Measurements from ENCODE around the gene TVP23B.
"Not testable (repeated sequence)": the region's sequence is repeated elsewhere in the genome, so short reads cannot be mapped to it uniquely, and the experiment has no call there.

The TVP23B gene

DNA sequence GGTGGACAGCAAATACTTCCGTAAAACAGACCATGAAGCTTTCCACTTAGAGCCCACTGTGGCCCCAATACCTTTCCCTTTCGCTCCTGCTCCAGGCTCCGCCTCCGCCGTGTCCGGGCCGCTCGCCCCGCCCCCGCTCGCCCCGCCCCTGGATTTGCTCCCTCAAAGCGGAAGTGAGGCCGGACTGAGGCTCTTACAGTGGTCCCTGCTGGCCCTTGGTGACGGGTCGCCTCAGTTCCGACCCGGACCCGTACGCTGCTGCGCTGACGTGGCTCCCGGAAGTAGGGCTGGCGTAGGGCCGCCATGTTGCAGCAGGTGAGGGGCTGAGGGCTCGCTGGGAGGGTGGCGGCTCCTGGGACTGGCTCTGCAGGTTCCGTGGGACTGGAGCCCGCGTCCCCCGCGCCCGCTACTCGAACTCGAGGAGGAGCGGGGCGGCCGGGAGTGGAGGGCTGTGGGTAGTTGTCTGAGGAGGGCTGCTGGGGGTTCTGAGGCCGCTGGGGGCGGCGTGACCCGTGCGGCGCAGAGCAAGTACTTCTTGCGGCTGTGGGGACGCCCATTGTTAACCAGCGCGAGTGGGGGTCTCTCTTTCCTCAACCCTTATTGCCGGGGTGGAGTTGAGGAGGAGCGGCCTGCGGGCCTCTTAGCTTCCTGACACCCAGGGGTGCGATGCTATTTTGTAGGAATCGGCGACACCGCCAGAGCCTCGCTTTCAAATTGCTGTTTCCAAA is at the start of gene TVP23B:
Gene TVP23B, plus strand, starts transcription at position 193 of the 728 bp plus-strand sequence. Its CDS starts 111 bp downstream, at position 304.
- H3K9me3 ChIP-seq; H3K27me3 ChIP-seq (ENCODE audit: low read depth); in situ Hi-C loops (cut with MboI; ENCODE audit: low sequenced_read_pairs); H3K4me1 ChIP-seq; H3K36me3 ChIP-seq (replicated peaks): not testable (repeated sequence)
- peak; percentile 85 to 98 for DNase-seq (ENCODE audit: low spot score in 2 of 2)
- H3K4me3 ChIP-seq = peak within 1 kb of the TSS; percentile 35

GRCh38 chr17:18732438-18732837 is 48.5 kb upstream of the TVP23B start:
- H3K4me1 ChIP-seq; in situ Hi-C loops (cut with MboI; ENCODE audit: low sequenced_read_pairs); H3K4me3 ChIP-seq; H3K27me3 ChIP-seq (ENCODE audit: low read depth); DNase-seq (ENCODE audit: low spot score in 2 of 2); H3K9me3 ChIP-seq; H3K36me3 ChIP-seq (replicated peaks): not testable (repeated sequence)

GRCh38 chr17:18733350-18733749 is 47.6 kb upstream of the TVP23B start:
- in situ Hi-C loops (cut with MboI; ENCODE audit: low sequenced_read_pairs); H3K4me1 ChIP-seq; H3K27me3 ChIP-seq (ENCODE audit: low read depth); H3K36me3 ChIP-seq (replicated peaks); DNase-seq (ENCODE audit: low spot score in 2 of 2); H3K9me3 ChIP-seq; H3K4me3 ChIP-seq: not testable (repeated sequence)

GRCh38 chr17:18739616-18740391 is 41.2 kb upstream of the TVP23B start:
- in situ Hi-C loops (cut with MboI; ENCODE audit: low sequenced_read_pairs); DNase-seq (ENCODE audit: low spot score in 2 of 2); H3K9me3 ChIP-seq; H3K4me1 ChIP-seq; H3K36me3 ChIP-seq (replicated peaks); H3K27me3 ChIP-seq (ENCODE audit: low read depth); H3K4me3 ChIP-seq: not testable (repeated sequence)

DNA sequence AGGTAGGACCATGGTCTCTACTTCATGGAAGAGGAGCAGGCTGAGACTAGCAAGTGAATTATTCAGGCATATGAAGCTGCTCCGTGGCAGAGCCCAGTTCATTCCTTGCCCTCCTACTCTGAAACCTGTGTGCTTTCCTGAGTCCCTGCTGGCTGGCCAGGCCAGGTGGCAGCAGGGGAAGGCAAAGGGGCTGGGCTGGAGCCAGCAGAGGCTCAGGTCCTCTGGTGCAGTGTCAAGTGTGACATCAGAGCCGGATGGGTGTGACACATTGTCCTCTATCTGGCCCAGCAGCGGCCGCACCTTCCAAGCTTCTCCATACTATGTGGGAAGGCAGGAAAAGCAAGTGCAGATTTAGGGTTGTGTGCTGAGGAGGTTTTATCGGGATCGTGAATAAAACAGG is 39.8 kb upstream of the TVP23B start:
- DNase-seq (ENCODE audit: low spot score in 2 of 2); H3K9me3 ChIP-seq; H3K27me3 ChIP-seq (ENCODE audit: low read depth); in situ Hi-C loops (cut with MboI; ENCODE audit: low sequenced_read_pairs); H3K4me3 ChIP-seq; H3K36me3 ChIP-seq (replicated peaks); H3K4me1 ChIP-seq: not testable (repeated sequence)

- H3K4me1 ChIP-seq; H3K4me3 ChIP-seq; in situ Hi-C loops (cut with MboI; ENCODE audit: low sequenced_read_pairs); H3K36me3 ChIP-seq (replicated peaks); H3K9me3 ChIP-seq; DNase-seq (ENCODE audit: low spot score in 2 of 2); H3K27me3 ChIP-seq (ENCODE audit: low read depth): not testable (repeated sequence)
Observed at GRCh38 chr17:18743699-18744421, 37.1 kb upstream of the TVP23B start, which contains the start of gene FBXW10. Gene FBXW10 (plus strand): TSS chr17:18744054. CDS start chr17:18744245, 191 bp downstream.

GRCh38 chr17:18744726-18745125 is 36.3 kb upstream of the TVP23B start:
- H3K36me3 ChIP-seq (replicated peaks); DNase-seq (ENCODE audit: low spot score in 2 of 2); H3K27me3 ChIP-seq (ENCODE audit: low read depth); H3K4me3 ChIP-seq; H3K4me1 ChIP-seq; in situ Hi-C loops (cut with MboI; ENCODE audit: low sequenced_read_pairs); H3K9me3 ChIP-seq: not testable (repeated sequence)

DNA sequence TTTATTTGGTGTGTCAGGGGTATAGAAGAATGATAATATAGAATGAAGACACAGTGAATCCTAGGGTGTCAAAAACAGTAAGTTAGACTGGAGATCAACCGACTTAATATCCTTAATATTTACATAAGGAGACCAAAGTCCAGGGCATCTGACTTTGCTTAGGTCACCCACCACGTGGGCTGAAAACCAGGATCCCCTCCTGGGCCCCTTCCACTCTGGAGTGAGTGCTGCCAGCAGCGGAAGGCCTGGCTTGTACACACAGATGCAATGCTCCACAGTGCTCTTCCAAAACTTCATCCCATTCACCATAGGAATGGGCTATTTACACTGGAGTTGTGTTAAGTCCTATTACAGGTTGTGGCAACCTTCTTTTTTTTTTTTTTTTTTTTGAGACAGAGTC is 34.4 kb upstream of the TVP23B start:
- H3K27me3 ChIP-seq (ENCODE audit: low read depth); in situ Hi-C loops (cut with MboI; ENCODE audit: low sequenced_read_pairs); H3K4me3 ChIP-seq; H3K36me3 ChIP-seq (replicated peaks); DNase-seq (ENCODE audit: low spot score in 2 of 2); H3K9me3 ChIP-seq; H3K4me1 ChIP-seq: not testable (repeated sequence)

GRCh38 chr17:18747501-18747900 is 33.5 kb upstream of the TVP23B start:
- H3K27me3 ChIP-seq (ENCODE audit: low read depth); H3K9me3 ChIP-seq; H3K4me1 ChIP-seq; DNase-seq (ENCODE audit: low spot score in 2 of 2); H3K36me3 ChIP-seq (replicated peaks); in situ Hi-C loops (cut with MboI; ENCODE audit: low sequenced_read_pairs); H3K4me3 ChIP-seq: not testable (repeated sequence)

DNA sequence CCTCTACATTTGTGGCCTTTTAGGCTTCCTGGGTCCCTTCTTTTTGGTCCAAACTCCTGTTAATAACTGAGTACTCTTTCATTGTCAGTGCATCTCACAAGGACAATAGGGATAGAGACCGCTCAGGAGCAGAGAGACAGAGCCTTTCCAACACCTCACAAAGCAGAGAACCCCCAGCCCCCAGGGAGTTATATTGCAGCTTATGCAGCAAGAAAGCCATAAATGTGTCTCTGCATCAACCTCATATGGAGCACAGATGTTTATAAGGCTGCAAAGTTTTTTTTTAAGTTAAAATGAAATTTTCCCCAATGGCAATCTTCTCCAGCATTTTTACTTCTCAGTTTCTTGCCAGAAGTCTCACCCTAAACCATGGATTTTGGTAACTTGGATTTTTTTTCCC is 30.7 kb upstream of the TVP23B start:
- in situ Hi-C loops (cut with MboI; ENCODE audit: low sequenced_read_pairs) = not testable (repeated sequence)

DNA sequence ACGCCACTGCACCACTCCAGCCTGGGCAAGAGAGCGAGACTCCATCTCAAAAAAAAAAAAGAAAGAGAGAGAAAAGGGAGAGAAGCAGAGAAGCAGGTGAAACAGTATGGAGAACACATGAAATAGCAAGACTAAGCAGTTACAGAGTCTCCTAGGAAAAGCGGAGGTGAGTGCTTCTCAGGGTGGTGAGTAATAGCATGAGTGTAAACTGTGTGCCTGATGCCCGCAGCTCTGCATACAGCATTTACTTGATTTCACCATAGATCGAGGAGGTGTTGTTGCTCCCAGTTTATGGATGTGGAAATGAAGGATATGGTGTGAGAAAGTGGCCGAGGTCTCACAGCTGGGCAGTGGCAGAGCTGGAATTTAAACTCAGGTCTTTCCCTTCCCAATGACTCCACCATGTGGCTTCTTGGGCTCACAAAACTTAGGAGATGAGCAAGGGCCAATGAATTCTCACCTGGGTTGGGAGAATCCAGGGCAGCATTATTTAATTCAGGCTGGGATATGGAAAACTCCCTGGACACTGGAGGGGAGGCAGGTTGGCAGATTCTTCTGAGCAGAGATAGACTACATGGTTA is 27.1 kb upstream of the TVP23B start:
- not testable (repeated sequence) for H3K27me3 ChIP-seq (ENCODE audit: low read depth)

More for the DNA sequence above, 30.7 kb upstream of the TVP23B start:
- H3K36me3 ChIP-seq (replicated peaks); H3K4me1 ChIP-seq; H3K9me3 ChIP-seq; H3K27me3 ChIP-seq (ENCODE audit: low read depth); H3K4me3 ChIP-seq; DNase-seq (ENCODE audit: low spot score in 2 of 2): not testable (repeated sequence)

DNA sequence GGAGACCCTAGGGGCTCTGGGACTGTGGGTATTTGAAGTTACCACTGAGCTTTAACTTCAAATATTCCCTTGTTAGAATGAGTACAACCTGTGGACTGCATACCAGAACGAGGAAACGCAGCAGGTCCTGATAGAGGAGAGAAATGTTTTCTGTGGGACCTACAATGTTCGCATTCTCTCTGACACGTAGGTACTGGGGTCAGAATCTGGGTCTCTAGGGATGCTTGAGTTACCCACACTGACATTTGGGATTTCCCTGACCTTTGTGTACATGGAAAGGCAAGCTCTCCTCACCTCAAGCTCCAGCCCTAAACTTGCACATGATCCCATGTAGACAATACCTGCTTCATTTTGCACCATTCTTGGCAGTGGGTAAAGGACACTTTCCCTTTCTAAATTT is 25.0 kb upstream of the TVP23B start:
- H3K36me3 ChIP-seq (replicated peaks); in situ Hi-C loops (cut with MboI; ENCODE audit: low sequenced_read_pairs); H3K9me3 ChIP-seq; H3K27me3 ChIP-seq (ENCODE audit: low read depth); DNase-seq (ENCODE audit: low spot score in 2 of 2); H3K4me3 ChIP-seq; H3K4me1 ChIP-seq: not testable (repeated sequence)

More for the DNA sequence above, 27.1 kb upstream of the TVP23B start:
- DNase-seq (ENCODE audit: low spot score in 2 of 2); H3K4me3 ChIP-seq; H3K36me3 ChIP-seq (replicated peaks); H3K9me3 ChIP-seq; in situ Hi-C loops (cut with MboI; ENCODE audit: low sequenced_read_pairs); H3K4me1 ChIP-seq: not testable (repeated sequence)

- H3K9me3 ChIP-seq; in situ Hi-C loops (cut with MboI; ENCODE audit: low sequenced_read_pairs); H3K4me3 ChIP-seq; H3K27me3 ChIP-seq (ENCODE audit: low read depth); H3K36me3 ChIP-seq (replicated peaks); H3K4me1 ChIP-seq; DNase-seq (ENCODE audit: low spot score in 2 of 2): not testable (repeated sequence)
Observed at GRCh38 chr17:18757368-18758044, 23.5 kb upstream of the TVP23B start.

Measured in HAP-1 (cell line).